Measurements from ENCODE around the gene SCOC. TPM values are rescaled to one million over a fixed set of nuclear protein-coding genes. Genes with fewer than 3 reads are reported as not detected.

SCOC gene
- total RNA-seq, 1 donor from 2014 or later, result 39.3 TPM

DNA sequence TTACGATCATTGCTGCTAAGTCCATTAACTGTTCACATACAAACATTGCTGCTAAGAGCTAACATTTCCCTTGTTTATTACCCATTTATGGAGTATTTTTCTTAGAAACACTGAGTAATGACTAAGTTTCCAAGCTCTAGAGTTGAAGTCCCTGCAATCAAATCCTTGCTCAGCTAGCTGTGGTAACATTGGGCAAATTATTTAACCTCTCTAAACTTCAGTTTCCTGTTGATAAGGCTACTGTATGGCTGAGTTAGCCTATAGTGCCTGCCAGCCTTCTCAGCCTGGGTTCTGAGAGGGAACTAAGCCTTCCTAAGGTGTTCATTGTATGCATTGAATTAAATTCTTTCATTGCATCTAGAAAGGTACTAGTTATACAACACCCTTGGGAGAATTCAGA, 15.2 kb upstream of the SCOC start:
- intact Hi-C loops (cut with DNase I), result no loop called here

DNA sequence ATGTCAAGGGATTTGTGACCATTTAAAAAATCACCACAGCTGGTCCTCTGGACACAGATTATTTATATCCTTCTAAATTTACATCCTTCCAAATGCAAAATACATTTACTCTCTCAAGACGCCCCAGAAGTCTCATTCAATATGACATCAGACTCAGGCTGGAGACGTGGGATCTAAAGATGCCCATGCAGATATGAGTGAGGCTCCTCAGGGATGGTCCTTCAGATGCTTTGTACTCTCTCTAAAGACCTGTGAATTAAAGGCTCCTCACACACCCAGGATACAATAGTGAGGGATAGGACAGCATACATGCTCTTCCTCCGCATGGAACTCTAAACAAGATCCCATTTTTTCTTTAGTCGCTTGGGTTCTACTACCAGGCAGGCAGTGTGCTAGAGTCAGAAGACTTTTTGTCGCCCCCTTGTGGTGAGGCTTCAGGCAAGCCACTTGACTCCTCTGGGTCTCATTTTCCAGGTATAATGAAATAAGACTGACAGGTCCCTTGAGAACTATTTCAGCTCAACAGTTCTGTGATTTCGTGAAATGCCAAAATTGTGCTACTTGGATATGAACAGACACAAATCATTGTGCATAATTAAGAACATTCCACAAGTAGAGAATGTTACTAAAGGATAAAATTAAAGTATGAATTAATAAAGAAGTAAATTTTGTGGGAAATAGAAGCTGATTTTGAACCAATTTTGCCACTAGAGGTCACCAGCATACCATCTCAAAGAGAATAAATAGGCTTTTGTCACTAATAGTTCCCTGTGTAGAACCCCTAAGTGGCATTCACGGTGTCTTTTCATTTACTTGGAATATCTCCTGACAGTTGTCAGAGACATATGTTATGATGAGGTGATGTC, 13.7 kb upstream of the SCOC start:
- intact Hi-C loops (cut with DNase I), result loop anchor here (10.0 kb wide), 1 partner anchor 495 kb away; no protein-coding TSS in a partner anchor
- TF ChIP-seq POLR2A (IDR thresholded peaks at IDR 0.05), result no peak
- TF ChIP-seq, protein P1, sequence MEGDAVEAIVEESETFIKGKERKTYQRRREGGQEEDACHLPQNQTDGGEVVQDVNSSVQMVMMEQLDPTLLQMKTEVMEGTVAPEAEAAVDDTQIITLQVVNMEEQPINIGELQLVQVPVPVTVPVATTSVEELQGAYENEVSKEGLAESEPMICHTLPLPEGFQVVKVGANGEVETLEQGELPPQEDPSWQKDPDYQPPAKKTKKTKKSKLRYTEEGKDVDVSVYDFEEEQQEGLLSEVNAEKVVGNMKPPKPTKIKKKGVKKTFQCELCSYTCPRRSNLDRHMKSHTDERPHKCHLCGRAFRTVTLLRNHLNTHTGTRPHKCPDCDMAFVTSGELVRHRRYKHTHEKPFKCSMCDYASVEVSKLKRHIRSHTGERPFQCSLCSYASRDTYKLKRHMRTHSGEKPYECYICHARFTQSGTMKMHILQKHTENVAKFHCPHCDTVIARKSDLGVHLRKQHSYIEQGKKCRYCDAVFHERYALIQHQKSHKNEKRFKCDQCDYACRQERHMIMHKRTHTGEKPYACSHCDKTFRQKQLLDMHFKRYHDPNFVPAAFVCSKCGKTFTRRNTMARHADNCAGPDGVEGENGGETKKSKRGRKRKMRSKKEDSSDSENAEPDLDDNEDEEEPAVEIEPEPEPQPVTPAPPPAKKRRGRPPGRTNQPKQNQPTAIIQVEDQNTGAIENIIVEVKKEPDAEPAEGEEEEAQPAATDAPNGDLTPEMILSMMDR (IDR thresholded peaks at IDR 0.05), result peak; percentile 52 to 70 (median 59)
- TF ChIP-seq POLR2AphosphoS5 (IDR thresholded peaks at IDR 0.05; ENCODE audit: insufficient read depth in 1 of 2, low read depth in 1 of 2), result peak in 1 of 2 donors; percentile 35
- Histone ChIP-seq H3K27me3 (no peaks in the 10 kb centered on the region), H3K4me3 (no peak overlapping the region), H3K36me3 (no peaks in the 10 kb centered on the region), H3K4me1 (no peaks in the 10 kb centered on the region), H3K27ac (no peak overlapping the region), H3K9me3 (no peaks in the 10 kb centered on the region)
- no peak for DNase-seq (ENCODE audit: extremely low spot score in 2 of 2)

More for the DNA sequence above, 15.2 kb upstream of the SCOC start:
- no peak for DNase-seq (ENCODE audit: extremely low spot score in 2 of 2)
- Histone ChIP-seq H3K36me3 (no peaks in the 10 kb centered on the region), H3K27ac (no peak overlapping the region), H3K4me3 (no peak overlapping the region), H3K9me3 (no peaks in the 10 kb centered on the region), H3K27me3 (no peaks in the 10 kb centered on the region), H3K4me1 (no peaks in the 10 kb centered on the region)
- TF ChIP-seq POLR2AphosphoS5 (IDR thresholded peaks at IDR 0.05; ENCODE audit: insufficient read depth in 1 of 2, low read depth in 1 of 2), result no peak
- TF ChIP-seq, protein P1 (IDR thresholded peaks at IDR 0.05), result no peak
- TF ChIP-seq POLR2A (IDR thresholded peaks at IDR 0.05), result no peak

DNA sequence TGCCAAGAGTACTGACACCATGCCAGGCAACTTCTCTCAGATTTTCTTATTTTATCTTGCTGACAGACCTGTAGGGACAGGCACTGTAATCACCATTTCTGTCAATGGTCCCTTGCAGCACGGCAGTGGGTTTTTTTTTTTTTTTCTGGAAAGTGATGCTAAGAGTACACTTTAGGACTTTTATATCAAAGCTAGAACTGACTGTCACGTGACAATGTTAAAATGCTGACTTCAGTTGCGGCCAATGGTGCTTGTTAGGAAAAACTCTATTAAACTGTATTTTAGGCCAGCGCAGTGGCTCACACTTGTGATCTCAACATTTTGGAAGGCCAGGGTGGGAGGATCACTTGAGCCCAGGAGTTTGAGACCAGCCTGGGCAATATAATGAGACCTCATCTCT, 12.3 kb upstream of the SCOC start:
- no peak for DNase-seq (ENCODE audit: extremely low spot score in 2 of 2)
- Histone ChIP-seq H3K9me3 (no peaks in the 10 kb centered on the region), H3K4me1 (no peaks in the 10 kb centered on the region), H3K4me3 (no peak overlapping the region), H3K27me3 (no peaks in the 10 kb centered on the region), H3K27ac (no peak overlapping the region), H3K36me3 (no peaks in the 10 kb centered on the region)
- intact Hi-C loops (cut with DNase I), result loop anchor here (10.0 kb wide), 1 partner anchor 494 kb away; no protein-coding TSS in a partner anchor
- no peak for TF ChIP-seq POLR2A (IDR thresholded peaks at IDR 0.05)
- TF ChIP-seq, protein P1 (IDR thresholded peaks at IDR 0.05), result no peak
- TF ChIP-seq POLR2AphosphoS5 (IDR thresholded peaks at IDR 0.05; ENCODE audit: insufficient read depth in 1 of 2, low read depth in 1 of 2), result no peak

DNA sequence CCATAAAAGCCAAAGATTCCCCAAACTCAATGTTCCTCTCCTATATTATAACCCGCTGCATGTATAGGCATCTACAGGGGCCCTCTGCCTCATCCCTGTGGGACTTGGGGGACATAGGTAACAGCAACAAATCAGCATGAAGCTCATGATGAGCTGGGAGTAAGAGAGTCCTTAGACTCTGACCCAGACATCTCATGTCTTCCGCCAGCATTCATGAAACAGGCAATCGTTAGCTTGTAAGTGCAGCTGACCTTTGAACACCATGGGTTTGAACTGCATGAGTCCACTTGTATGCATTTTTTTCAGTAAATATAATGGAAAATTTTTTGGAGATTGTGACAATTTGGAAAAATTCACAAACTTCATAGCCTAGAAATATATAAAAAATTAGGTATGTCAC, 10.4 kb upstream of the SCOC start:
- Histone ChIP-seq H3K27me3 (no peaks in the 10 kb centered on the region), H3K27ac (no peak overlapping the region), H3K9me3 (no peaks in the 10 kb centered on the region), H3K4me3 (no peak overlapping the region), H3K4me1 (no peaks in the 10 kb centered on the region), H3K36me3 (no peaks in the 10 kb centered on the region)
- intact Hi-C loops (cut with DNase I), result loop anchor here (10.0 kb wide), 1 partner anchor 492 kb away; no protein-coding TSS in a partner anchor
- no peak for DNase-seq (ENCODE audit: extremely low spot score in 2 of 2)
- TF ChIP-seq, protein P1 (IDR thresholded peaks at IDR 0.05), result no peak
- no peak for TF ChIP-seq POLR2AphosphoS5 (IDR thresholded peaks at IDR 0.05; ENCODE audit: insufficient read depth in 1 of 2, low read depth in 1 of 2)
- no peak for TF ChIP-seq POLR2A (IDR thresholded peaks at IDR 0.05)

DNA sequence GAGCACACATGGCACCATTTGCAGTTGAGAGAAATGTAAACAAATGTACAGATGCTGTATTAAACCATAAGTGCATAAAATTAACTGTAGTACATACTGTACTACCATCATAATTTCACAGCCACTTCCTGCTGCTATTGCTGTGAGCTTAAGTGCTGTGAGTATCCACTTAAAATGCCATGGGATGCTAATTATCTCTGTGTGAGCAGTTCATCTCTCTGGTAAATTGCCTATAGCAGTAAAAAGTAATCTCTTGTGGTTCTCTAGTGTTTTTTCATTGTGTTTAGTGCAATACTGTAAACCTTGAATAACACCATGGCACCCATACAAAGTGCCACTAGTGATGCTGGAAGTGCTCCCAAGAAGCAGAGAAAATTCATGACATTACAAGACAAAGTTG, 9.9 kb upstream of the SCOC start:
- no peak overlapping the region for H3K27ac ChIP-seq
- H3K27me3 ChIP-seq, result no peaks in the 10 kb centered on the region
- intact Hi-C loops (cut with DNase I), result loop anchor here (10.0 kb wide), 1 partner anchor 491 kb away; no protein-coding TSS in a partner anchor
- H3K4me1 ChIP-seq, result no peaks in the 10 kb centered on the region
- no peaks in the 10 kb centered on the region for H3K9me3 ChIP-seq
- H3K36me3 ChIP-seq, result no peaks in the 10 kb centered on the region
- no peak for DNase-seq (ENCODE audit: extremely low spot score in 2 of 2)
- H3K4me3 ChIP-seq, result no peak overlapping the region
- TF ChIP-seq, protein P1 (IDR thresholded peaks at IDR 0.05), result no peak
- no peak for TF ChIP-seq POLR2AphosphoS5 (IDR thresholded peaks at IDR 0.05; ENCODE audit: insufficient read depth in 1 of 2, low read depth in 1 of 2)
- no peak for TF ChIP-seq POLR2A (IDR thresholded peaks at IDR 0.05)
